Liver (tissue), 9 donors: ENCODE results near the gene DR1. TPM values are rescaled to one million over a fixed set of nuclear protein-coding genes. Genes with fewer than 3 reads are reported as not detected.

Experiments
- DNase-seq: peaks from one replicate; pipeline ENCODE4 v3.0.0-alpha.2; 2017; ENCODE audit warnings: low spot score
- H3K27ac ChIP-seq, 2 donors: one replicate each; pipeline ENCODE4 v1.7.0; 2013; ENCODE audit warnings: inconsistent platforms in 2 of 2, low read length in 2 of 2, control low read depth in 1 of 2, low read depth in 1 of 2, mild to moderate bottlenecking in 1 of 2
- H3K27me3 ChIP-seq, 4 donors: one replicate each; pipeline versions ENCODE4 v1.6.1 to v1.7.0; 2013; ENCODE audit warnings: low read length in 3 of 4, inconsistent platforms in 1 of 4, mild to moderate bottlenecking in 1 of 4, moderate library complexity in 1 of 4; ENCODE audit not compliant: control insufficient read depth in 4 of 4, insufficient read depth in 4 of 4
- H3K36me3 ChIP-seq, 4 donors: one replicate each; pipeline versions ENCODE4 v1.6.1 to v1.7.0; 2013; ENCODE audit warnings: low read length in 3 of 4, mild to moderate bottlenecking in 3 of 4, low read depth in 1 of 4, moderate library complexity in 1 of 4; ENCODE audit not compliant: control insufficient read depth in 4 of 4, insufficient read depth in 3 of 4
- H3K4me1 ChIP-seq, 4 donors: one replicate each; pipeline versions ENCODE4 v1.6.1 to v1.7.0; 2013; ENCODE audit warnings: low read length in 3 of 4, mild to moderate bottlenecking in 3 of 4, moderate library complexity in 1 of 4; ENCODE audit not compliant: control insufficient read depth in 4 of 4, insufficient read depth in 4 of 4
- H3K4me3 ChIP-seq, 3 donors: one replicate each; pipeline versions ENCODE4 v1.6.1 to v1.7.0; 2013; ENCODE audit warnings: low read length in 3 of 3, control low read depth in 1 of 3, low read depth in 1 of 3, mild to moderate bottlenecking in 1 of 3
- H3K9ac ChIP-seq, 2 donors: one replicate each; pipeline ENCODE4 v1.7.0; 2013; ENCODE audit warnings: low read length in 2 of 2, mild to moderate bottlenecking in 2 of 2, moderate library complexity in 2 of 2, control low read depth in 1 of 2, low read depth in 1 of 2
- H3K9me3 ChIP-seq, 4 donors: one replicate each; pipeline versions ENCODE4 v1.6.1 to v1.7.0; 2013; ENCODE audit warnings: low read length in 3 of 4; ENCODE audit not compliant: control insufficient read depth in 4 of 4
- EGR1 ChIP-seq, 2 donors: IDR thresholded peaks; 2 replicates each; pipeline ENCODE4 v1.6.1; 2016 to 2018; ENCODE audit warnings: antibody characterized with exemption in 2 of 2, low read depth in 2 of 2
- FOXA1 ChIP-seq: IDR thresholded peaks from 2 replicates; pipeline ENCODE4 v1.6.1; 2016; ENCODE audit warnings: antibody characterized with exemption
- FOXA2 ChIP-seq: IDR thresholded peaks from 2 replicates; pipeline ENCODE4 v1.6.1; 2016; ENCODE audit warnings: antibody characterized with exemption
- GABPA ChIP-seq, 2 donors: IDR thresholded peaks in 1 of 2; conservative IDR thresholded peaks in 1 of 2; 2 replicates each; pipeline ENCODE4 v1.6.1; 2016; ENCODE audit warnings: antibody characterized with exemption in 2 of 2, mild to moderate bottlenecking in 1 of 2, moderate library complexity in 1 of 2
- HNF4A ChIP-seq, 2 donors: conservative IDR thresholded peaks; 2 replicates each; pipeline ENCODE4 v1.6.1; 2016; ENCODE audit warnings: antibody characterized with exemption in 2 of 2, mild to moderate bottlenecking in 2 of 2
- HNF4G ChIP-seq: IDR thresholded peaks from 2 replicates; pipeline ENCODE4 v1.6.1; 2016; ENCODE audit warnings: antibody characterized with exemption
- JUND ChIP-seq, 2 donors: IDR thresholded peaks; 2 replicates each; pipeline ENCODE4 v1.6.1; 2016; ENCODE audit warnings: antibody characterized with exemption in 2 of 2
- NR2F2 ChIP-seq: IDR thresholded peaks from 2 replicates; pipeline ENCODE4 v1.6.1; 2016; ENCODE audit warnings: antibody characterized with exemption
- RAD21 ChIP-seq, 2 donors: IDR thresholded peaks; 2 replicates each; pipeline ENCODE4 v1.6.1; 2016; ENCODE audit warnings: antibody characterized with exemption in 2 of 2, mild to moderate bottlenecking in 2 of 2
- RXRA ChIP-seq, 2 donors: IDR thresholded peaks; 2 replicates each; pipeline ENCODE4 v1.6.1; 2017 to 2018; ENCODE audit warnings: antibody characterized with exemption in 2 of 2, mild to moderate bottlenecking in 1 of 2
- SP1 ChIP-seq: IDR thresholded peaks from 2 replicates; pipeline ENCODE4 v1.6.1; 2018; ENCODE audit warnings: antibody characterized with exemption, mild to moderate bottlenecking
- TAF1 ChIP-seq: conservative IDR thresholded peaks from 2 replicates; pipeline ENCODE4 v1.6.1; 2016; ENCODE audit warnings: antibody characterized with exemption, mild to moderate bottlenecking
- YY1 ChIP-seq: IDR thresholded peaks from 2 replicates; pipeline ENCODE4 v1.6.1; 2016; ENCODE audit warnings: antibody characterized with exemption, mild to moderate bottlenecking
- WGBS: extraction: QIAGEN DNeasy Blood & Tissue Kit; methylation state at CpG from one replicate; pipeline ENCODE4 v1.1.7; 2013; 5-methylcytosine and 5-hydroxymethylcytosine counted together
- polyA plus RNA-seq, 2 donors: library from polyadenylated mRNA; stranded (reverse) in 1 of 2; unstranded in 1 of 2; fragments of 200-250 nt in 1 of 2; fragments of >200 nt in 1 of 2; fragmentation: Nextera tagmentation in 1 of 2; extraction: Ambion mirVana in 1 of 2; gene quantifications; one replicate each; pipeline versions ENCODE4 v1.2.1 to v1.2.3, GENCODE V29; 2013 to 2015
- total RNA-seq, 2 donors: library from RNA; depleted of rRNA; stranded (reverse); fragments of >200 nt; gene quantifications; one replicate each; pipeline ENCODE4 v1.2.3, GENCODE V29; 2014
- TF ChIP-seq, protein P1 (sequence below): IDR thresholded peaks from 2 replicates; pipeline ENCODE4 v1.6.1; 2016; ENCODE audit warnings: antibody characterized with exemption
- TF ChIP-seq, protein P2 (sequence below): fragments of 150-350 bp; IDR thresholded peaks from 2 replicates; pipeline ENCODE4 v1.5.1; 2017; ENCODE audit warnings: improper control_type of control experiment, low read depth, low read length; ENCODE audit not compliant: missing input control
- TF ChIP-seq, protein P3 (sequence below): IDR thresholded peaks from 2 replicates; pipeline ENCODE4 v1.6.1; 2016; ENCODE audit warnings: antibody characterized with exemption
- TF ChIP-seq, protein P4 (sequence below): IDR thresholded peaks from 2 replicates; pipeline ENCODE4 v1.6.1; 2016; ENCODE audit warnings: antibody characterized with exemption, mild to moderate bottlenecking
- TF ChIP-seq, protein P5 (sequence below): IDR thresholded peaks from 2 replicates; pipeline ENCODE4 v1.6.1; 2016; ENCODE audit warnings: antibody characterized with exemption
- donor health status: healthy.
- donor health status: healthy.
- donor health status: healthy.
- donor health status: healthy.
- donor health status: healthy.

DR1 gene
- total and polyA plus RNA-seq, 4 donors: 9.4 to 20.5 (median 12.2) TPM

DNA sequence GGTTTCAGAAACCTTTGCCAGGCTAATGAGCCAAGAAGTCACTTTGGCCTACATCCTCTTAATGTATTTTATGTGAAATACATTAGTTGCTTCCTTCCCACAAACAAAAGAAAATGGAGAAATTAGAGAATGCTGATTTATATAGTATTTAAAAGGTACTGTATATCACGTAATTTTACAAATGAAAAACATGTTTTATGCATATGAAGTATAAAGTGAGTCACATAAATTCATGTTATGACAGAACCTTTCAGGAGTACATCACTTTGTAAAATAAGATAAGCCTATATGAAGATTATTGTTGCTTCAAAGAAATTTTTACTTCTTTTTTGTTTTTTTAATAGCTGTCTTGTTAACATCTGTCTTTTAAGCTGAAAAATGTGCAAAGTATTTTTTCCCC, 4.6 kb downstream of the DR1 start:
- TF ChIP-seq, protein P1, sequence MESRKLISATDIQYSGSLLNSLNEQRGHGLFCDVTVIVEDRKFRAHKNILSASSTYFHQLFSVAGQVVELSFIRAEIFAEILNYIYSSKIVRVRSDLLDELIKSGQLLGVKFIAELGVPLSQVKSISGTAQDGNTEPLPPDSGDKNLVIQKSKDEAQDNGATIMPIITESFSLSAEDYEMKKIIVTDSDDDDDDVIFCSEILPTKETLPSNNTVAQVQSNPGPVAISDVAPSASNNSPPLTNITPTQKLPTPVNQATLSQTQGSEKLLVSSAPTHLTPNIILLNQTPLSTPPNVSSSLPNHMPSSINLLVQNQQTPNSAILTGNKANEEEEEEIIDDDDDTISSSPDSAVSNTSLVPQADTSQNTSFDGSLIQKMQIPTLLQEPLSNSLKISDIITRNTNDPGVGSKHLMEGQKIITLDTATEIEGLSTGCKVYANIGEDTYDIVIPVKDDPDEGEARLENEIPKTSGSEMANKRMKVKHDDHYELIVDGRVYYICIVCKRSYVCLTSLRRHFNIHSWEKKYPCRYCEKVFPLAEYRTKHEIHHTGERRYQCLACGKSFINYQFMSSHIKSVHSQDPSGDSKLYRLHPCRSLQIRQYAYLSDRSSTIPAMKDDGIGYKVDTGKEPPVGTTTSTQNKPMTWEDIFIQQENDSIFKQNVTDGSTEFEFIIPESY: no peak
- TF ChIP-seq, protein P2, sequence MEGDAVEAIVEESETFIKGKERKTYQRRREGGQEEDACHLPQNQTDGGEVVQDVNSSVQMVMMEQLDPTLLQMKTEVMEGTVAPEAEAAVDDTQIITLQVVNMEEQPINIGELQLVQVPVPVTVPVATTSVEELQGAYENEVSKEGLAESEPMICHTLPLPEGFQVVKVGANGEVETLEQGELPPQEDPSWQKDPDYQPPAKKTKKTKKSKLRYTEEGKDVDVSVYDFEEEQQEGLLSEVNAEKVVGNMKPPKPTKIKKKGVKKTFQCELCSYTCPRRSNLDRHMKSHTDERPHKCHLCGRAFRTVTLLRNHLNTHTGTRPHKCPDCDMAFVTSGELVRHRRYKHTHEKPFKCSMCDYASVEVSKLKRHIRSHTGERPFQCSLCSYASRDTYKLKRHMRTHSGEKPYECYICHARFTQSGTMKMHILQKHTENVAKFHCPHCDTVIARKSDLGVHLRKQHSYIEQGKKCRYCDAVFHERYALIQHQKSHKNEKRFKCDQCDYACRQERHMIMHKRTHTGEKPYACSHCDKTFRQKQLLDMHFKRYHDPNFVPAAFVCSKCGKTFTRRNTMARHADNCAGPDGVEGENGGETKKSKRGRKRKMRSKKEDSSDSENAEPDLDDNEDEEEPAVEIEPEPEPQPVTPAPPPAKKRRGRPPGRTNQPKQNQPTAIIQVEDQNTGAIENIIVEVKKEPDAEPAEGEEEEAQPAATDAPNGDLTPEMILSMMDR: no peak
- TF ChIP-seq, protein P3, sequence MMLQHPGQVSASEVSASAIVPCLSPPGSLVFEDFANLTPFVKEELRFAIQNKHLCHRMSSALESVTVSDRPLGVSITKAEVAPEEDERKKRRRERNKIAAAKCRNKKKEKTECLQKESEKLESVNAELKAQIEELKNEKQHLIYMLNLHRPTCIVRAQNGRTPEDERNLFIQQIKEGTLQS: no peak
- TF ChIP-seq EGR1 (IDR thresholded peaks at IDR 0.05; ENCODE audit: low read depth in 2 of 2): no peak
- no peak for TF ChIP-seq HNF4G
- TF ChIP-seq YY1: no peak
- TF ChIP-seq, protein P4, sequence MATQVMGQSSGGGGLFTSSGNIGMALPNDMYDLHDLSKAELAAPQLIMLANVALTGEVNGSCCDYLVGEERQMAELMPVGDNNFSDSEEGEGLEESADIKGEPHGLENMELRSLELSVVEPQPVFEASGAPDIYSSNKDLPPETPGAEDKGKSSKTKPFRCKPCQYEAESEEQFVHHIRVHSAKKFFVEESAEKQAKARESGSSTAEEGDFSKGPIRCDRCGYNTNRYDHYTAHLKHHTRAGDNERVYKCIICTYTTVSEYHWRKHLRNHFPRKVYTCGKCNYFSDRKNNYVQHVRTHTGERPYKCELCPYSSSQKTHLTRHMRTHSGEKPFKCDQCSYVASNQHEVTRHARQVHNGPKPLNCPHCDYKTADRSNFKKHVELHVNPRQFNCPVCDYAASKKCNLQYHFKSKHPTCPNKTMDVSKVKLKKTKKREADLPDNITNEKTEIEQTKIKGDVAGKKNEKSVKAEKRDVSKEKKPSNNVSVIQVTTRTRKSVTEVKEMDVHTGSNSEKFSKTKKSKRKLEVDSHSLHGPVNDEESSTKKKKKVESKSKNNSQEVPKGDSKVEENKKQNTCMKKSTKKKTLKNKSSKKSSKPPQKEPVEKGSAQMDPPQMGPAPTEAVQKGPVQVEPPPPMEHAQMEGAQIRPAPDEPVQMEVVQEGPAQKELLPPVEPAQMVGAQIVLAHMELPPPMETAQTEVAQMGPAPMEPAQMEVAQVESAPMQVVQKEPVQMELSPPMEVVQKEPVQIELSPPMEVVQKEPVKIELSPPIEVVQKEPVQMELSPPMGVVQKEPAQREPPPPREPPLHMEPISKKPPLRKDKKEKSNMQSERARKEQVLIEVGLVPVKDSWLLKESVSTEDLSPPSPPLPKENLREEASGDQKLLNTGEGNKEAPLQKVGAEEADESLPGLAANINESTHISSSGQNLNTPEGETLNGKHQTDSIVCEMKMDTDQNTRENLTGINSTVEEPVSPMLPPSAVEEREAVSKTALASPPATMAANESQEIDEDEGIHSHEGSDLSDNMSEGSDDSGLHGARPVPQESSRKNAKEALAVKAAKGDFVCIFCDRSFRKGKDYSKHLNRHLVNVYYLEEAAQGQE: no peak
- no peak for TF ChIP-seq NR2F2
- TF ChIP-seq FOXA2: no peak
- no peak for TF ChIP-seq GABPA (IDR thresholded peaks at IDR 0.05 in 1 of 2, conservative IDR thresholded peaks at IDR 0.05 in 1 of 2)
- no peak for TF ChIP-seq RXRA (IDR thresholded peaks at IDR 0.05)
- no peak for TF ChIP-seq JUND (IDR thresholded peaks at IDR 0.05)
- TF ChIP-seq RAD21 (IDR thresholded peaks at IDR 0.05): no peak
- TF ChIP-seq TAF1: no peak
- no peak for TF ChIP-seq HNF4A (conservative IDR thresholded peaks at IDR 0.05)
- TF ChIP-seq FOXA1: no peak
- TF ChIP-seq SP1: no peak
- TF ChIP-seq, protein P5, sequence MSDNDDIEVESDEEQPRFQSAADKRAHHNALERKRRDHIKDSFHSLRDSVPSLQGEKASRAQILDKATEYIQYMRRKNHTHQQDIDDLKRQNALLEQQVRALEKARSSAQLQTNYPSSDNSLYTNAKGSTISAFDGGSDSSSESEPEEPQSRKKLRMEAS: no peak

More for the DNA sequence above, 4.6 kb downstream of the DR1 start:
- no peak overlapping the region for H3K27ac ChIP-seq
- peaks cover 0 to 8% (median 7%) of the 10 kb centered on the region in 4 donors for H3K36me3 ChIP-seq
- no peaks in the 10 kb centered on the region for H3K9me3 ChIP-seq
- no peak overlapping the region for H3K9ac ChIP-seq
- 93% methylated on average over 1 of the region's 1 CpG for WGBS
- H3K4me3 ChIP-seq: no peak overlapping the region
- no peak for DNase-seq
- no peaks in the 10 kb centered on the region for H3K27me3 ChIP-seq
- peaks cover 0 to 31% (median 16%) of the 10 kb centered on the region in 4 donors for H3K4me1 ChIP-seq
